HG03354 (cell line): Measurements from ENCODE around the gene INPP4A.

Experiments used
- ATAC-seq: cut with Tn5 transposase; IDR thresholded peaks from one replicate; pipeline ENCODE4 v1.9.1; 2021; ENCODE audit warnings: mild to moderate bottlenecking; ENCODE audit not compliant: unreplicated experiment, poor library complexity, severe bottlenecking

INPP4A gene

DNA sequence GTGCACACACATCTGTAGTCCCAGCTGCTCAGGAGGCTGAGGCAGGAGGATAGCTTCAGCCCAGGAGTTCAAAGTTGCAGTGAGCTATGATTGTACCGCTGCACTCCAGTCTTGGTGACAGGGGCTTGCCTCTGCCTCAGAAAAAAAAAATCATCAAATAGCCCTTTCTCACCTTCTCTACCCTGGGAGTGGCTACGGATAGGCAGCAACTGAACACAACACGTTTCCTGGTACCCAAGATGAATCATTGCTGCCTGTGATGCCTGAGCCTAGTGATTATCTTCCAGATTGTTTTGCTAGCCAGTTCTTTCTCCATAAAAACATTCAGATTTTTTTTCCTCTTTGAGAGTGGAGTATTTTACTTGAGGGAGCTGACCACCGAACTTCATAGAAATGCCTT is 13.5 kb downstream of the INPP4A start:
- no peak for ATAC-seq

- ATAC-seq, result no peak
These were observed 14.2 kb downstream of the INPP4A start for GRCh38 chr2:98458667-98459380.

DNA sequence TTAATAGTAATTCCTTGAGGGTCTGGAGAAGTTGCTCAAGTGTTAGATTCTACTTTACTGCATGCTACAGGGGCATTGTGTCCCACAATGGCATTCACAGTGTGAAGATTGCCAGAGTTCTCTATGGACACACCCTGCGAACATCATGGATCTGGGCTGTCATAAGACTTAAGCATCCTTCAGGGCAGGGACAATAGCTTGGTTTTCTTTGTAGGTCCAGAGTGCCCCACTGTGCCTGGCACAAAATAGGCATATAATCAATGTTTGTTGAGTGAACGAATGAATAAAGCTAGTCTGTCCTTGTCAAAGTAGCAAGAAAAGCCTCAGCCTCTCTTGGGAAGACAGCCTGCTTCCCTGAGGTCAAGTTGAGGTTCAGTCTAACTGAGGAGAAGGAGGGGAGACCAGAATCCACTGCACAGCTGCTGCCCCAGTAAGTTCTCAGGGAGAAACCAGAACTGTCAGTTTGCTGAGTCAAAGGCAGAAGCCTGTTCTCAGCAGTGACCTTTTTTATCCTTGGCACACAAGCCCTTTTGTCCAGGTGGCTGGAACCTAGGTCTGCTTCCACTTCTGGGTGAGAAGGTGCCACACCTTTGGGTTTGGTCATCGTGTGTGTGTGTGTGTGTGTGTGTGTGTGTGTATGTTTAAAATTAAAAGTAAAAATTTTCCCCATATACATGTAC is 15.0 kb downstream of the INPP4A start:
- ATAC-seq, result peak; percentile 25

DNA sequence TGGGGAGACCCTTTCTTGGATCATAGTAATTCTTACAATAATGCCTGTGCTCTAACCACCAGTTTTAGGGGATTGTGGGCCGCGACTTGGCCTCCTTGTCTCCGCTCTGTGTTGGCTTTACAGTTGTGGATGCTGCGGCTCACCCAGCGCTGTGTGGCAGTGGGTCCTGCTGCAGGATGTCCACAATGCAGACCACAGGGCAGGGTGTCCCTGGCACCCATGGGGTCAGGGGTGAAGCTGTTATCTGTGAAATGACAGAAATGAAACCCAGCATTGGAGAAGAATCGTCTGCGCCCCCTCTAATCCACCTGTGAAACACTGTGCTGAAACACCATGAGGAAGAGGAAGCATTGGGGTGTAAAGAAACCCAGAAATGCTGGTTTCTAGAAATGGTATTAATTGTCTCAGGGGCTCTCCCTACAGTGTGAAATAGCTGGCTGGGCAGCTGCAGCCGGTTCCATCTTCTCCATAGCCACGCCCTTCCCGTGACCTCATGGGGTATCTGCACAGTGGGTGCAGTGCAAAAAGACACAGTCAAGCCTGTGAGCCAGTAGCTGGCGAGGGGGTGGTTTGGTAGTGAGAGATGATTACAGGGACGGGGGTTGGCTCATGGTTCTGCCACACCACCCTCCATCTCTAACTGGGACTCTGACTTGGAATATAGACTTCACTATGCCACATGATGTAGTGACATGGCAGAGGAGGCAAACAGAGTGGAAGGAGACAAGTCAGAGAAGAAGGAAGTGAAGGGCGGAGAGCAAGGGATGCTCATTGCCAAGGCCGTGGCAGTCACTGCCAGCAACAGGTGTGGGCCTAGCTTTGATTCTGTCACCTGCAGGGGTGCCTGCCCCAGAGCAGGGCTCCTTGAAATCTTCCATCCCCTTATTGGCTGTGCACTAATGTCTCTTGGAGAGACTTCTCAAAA is 16.2 kb downstream of the INPP4A start:
- peak; percentile 68 for ATAC-seq

- ATAC-seq, result no peak
These were observed 16.9 kb downstream of the INPP4A start for GRCh38 chr2:98461498-98462049.

DNA sequence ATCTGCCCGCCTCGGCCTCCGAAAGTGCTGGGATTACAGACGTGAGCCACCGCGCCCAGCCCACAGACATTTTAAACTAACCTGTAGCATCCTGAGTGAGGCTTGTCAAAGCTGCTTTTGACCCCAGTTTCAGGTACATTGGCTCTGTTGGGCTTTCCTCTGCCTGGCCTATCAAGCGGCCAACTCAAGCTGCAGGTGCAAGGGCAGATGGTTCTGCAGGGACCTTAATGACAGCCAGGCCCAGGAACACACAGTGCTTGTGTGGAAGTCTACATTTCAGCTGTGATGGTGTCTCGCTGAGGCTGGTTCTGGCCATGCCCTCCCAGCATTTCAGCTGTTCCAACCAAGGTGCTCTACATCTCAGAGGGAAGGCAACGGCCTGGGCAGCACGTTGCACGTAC is 18.4 kb downstream of the INPP4A start:
- no peak for ATAC-seq

DNA sequence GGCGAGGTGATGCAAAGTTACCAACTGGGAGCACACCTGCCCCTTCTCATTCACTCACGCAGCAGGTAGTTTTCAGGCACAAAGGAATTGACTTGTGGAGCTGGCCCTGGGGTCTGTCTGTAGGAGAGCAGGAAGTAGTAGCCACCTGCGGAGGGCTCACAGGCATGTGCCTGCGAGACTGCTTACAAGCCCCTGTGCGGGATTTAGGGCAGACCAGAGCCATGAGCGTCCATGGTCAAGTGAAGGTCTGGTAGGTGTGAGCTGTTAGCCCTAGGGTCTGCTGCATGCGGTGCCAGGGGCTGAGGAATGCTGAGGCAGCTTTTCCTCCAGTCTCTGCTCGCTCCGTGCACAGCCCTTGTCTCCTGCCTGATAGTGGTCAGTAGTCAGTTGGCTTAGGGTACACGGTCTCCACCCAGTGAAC is 18.9 kb downstream of the INPP4A start:
- no peak for ATAC-seq

- ATAC-seq, result no peak
These were observed 19.5 kb downstream of the INPP4A start for GRCh38 chr2:98463988-98464771.

DNA sequence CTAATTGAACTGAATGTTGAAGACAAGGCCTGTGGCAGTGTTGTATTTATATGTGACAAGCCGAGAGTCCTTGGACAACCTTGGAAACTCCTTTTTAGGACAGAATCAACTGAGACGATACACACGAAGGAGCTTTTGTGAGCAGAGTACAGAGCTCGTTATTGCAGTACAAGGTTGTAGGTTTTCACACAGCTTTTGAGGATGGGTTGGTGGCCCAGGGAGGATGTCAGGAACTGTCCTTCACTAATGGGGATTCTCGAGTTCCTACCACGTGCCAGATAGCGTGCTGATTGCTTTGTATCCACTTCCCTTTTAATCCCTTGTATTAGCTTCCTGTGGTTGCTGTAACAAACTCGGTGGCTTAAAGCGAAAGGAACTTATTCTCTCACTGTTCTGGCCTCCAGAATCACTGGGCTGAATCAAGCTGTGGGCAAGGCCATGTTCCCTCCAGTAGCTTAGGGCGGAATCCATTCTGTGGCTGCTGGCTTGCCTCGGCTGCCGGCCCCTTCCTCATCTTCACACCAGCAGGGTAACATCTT is 20.2 kb downstream of the INPP4A start:
- ATAC-seq, result peak; percentile 46

GRCh38 chr2:98465456-98466226 is 21.0 kb downstream of the INPP4A start:
- peak; percentile 39 for ATAC-seq

- ATAC-seq, result no peak
These were observed 22.5 kb downstream of the INPP4A start for GRCh38 chr2:98467082-98467536.

- ATAC-seq, result no peak
These were observed 23.0 kb downstream of the INPP4A start for GRCh38 chr2:98467652-98468051.

DNA sequence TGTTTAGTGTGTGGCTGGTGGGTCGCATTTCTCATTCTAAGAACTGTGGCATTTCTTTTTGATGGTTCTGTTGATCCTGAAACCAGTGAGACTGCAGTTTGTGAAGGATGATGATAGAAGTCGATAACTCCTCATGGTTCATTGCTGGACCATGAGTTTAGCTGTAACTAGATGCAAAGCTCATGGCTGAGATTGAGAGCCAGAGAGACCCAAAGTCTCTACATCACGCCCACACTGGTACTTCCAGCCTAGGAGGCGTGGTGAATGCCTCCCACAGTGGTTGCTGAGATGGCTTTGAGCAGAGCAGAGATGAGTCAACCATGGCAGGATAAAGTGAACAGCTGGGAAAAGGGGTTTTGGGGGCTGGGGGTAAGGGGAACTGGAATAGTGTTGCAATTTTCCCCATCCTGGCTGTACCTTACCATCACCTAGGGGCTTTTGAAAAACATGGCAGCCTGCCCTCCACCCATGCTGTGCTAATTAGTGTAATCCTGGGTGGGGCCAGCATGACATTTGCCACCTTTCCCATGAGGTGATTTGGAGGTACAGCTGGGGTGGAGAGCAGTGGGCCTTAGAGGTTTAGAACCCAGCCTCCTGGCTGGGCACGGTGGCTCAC is 24.1 kb downstream of the INPP4A start:
- ATAC-seq, result peak; percentile 36

- no peak for ATAC-seq
These were observed 25.3 kb downstream of the INPP4A start for GRCh38 chr2:98469862-98470544.

- no peak for ATAC-seq
These were observed 26.2 kb downstream of the INPP4A start for GRCh38 chr2:98470851-98471255.

- no peak for ATAC-seq
These were observed 26.9 kb downstream of the INPP4A start for GRCh38 chr2:98471402-98472131.
